ENCODE data around the gene SLC19A2.
"Not testable (repeated sequence)": the region's sequence is repeated elsewhere in the genome, so short reads cannot be mapped to it uniquely, and the experiment has no call there.

The SLC19A2 gene

GRCh38 chr1:169508432-169509338 is 22.9 kb upstream of the SLC19A2 start:
- no peak for DNase-seq

GRCh38 chr1:169507413-169507812 is 21.7 kb upstream of the SLC19A2 start:
- DNase-seq = no peak

- not testable (repeated sequence) for DNase-seq
These were observed 17.9 kb upstream of the SLC19A2 start for GRCh38 chr1:169503601-169504000.

- DNase-seq = no peak
These were observed 14.1 kb upstream of the SLC19A2 start for GRCh38 chr1:169499807-169500206.

- DNase-seq = no peak
These were observed 11.6 kb upstream of the SLC19A2 start for GRCh38 chr1:169497317-169497716.

GRCh38 chr1:169495916-169496315 is 10.2 kb upstream of the SLC19A2 start:
- no peak for DNase-seq

GRCh38 chr1:169495046-169495775 is 9.5 kb upstream of the SLC19A2 start:
- DNase-seq = no peak

- DNase-seq = no peak
These were observed 8.6 kb upstream of the SLC19A2 start for GRCh38 chr1:169494343-169494742.

- no peak for DNase-seq
These were observed 7.5 kb upstream of the SLC19A2 start for GRCh38 chr1:169493251-169493650.

GRCh38 chr1:169491845-169492281 is 6.1 kb upstream of the SLC19A2 start:
- no peak for DNase-seq

GRCh38 chr1:169488157-169488556 is 2.4 kb upstream of the SLC19A2 start:
- DNase-seq = no peak

GRCh38 chr1:169487561-169487960 is 1.8 kb upstream of the SLC19A2 start:
- DNase-seq = no peak

GRCh38 chr1:169487133-169487532 is 1.4 kb upstream of the SLC19A2 start:
- no peak for DNase-seq

GRCh38 chr1:169486281-169487051 is 722 bp upstream of the SLC19A2 start:
- peak; percentile 4 for DNase-seq

GRCh38 chr1:169484683-169485430 is 887 bp downstream of the SLC19A2 start:
- DNase-seq = peak; percentile 14

- DNase-seq = no peak
These were observed 1.6 kb downstream of the SLC19A2 start for GRCh38 chr1:169484101-169484500.

GRCh38 chr1:169483500-169483966 is 2.2 kb downstream of the SLC19A2 start:
- DNase-seq = no peak

GRCh38 chr1:169479363-169480066 is 6.2 kb downstream of the SLC19A2 start:
- no peak for DNase-seq

- DNase-seq = no peak
These were observed 7.6 kb downstream of the SLC19A2 start for GRCh38 chr1:169478094-169478672.

GRCh38 chr1:169475806-169476387 is 9.8 kb downstream of the SLC19A2 start:
- DNase-seq = no peak
